KBM-7 (cell line): Measurements from ENCODE around the gene CPT1A.

Experiments used
- DNase-seq: peaks from one replicate; pipeline ENCODE4 v3.0.0-alpha.2; 2015
- in situ Hi-C: fragments of 300-500 bp; cut with MboI; formaldehyde crosslinking; loops from 2 replicates; pipeline ENCODE4 v1.14.3; 2020; ENCODE audit warnings: low sequenced_read_pairs, low pct_unique_long_range_greater_than_20kb, mixed read lengths

The CPT1A gene

DNA sequence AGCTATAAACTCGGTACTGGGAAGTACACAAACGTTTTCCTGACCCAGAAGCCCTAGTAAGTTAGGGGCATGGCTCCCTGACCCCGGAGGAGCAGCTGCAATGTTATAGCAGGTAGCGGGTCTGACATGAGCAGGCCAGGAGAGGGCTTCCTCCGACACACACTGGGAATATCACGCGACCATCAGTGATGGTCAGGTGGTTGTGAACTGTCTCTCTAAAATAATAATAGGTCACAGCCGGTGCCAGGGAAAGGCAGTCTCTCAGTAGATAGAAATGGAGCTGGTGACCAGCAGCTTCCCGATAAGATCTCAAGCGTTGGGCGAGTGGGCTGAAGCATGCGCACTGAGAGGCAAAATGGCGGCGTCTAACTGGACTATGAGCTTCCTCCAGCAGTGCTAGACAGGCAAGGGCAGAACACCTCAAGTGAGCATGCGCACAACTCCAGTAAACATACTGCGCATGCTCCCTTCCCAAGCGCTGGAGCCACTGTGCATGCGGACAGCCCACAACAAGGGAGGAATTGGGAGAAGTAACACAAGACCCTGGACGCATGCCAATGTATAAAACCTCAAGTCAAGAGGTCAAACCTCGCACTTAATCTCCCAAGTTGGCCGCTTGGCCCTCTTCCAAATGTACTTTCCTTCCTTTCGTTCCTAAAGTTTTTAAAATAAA, 68.1 kb downstream of the CPT1A start:
- no peak for DNase-seq
- in situ Hi-C loops: no loop called here

DNA sequence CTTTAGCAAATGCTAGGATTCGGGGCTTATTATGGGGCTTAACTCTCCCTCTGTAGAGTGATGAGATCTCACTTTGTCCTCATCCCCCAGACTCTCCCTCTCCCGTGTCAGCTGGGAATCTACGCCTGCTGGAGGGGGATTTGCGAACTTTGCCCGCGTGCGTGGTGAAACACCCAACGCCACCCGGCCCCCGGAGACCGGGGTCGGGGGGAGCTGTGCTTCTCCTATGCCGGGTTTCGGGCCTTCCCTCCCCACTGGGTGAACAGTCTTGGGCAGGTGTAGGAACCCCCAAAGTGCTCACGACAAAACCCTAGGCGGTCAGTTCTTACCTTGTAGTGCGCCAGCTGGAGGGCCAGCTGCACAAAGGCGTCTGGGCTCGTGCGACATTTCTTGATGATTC, 68.8 kb downstream of the CPT1A start:
- in situ Hi-C loops: no loop called here
- DNase-seq: no peak

DNA sequence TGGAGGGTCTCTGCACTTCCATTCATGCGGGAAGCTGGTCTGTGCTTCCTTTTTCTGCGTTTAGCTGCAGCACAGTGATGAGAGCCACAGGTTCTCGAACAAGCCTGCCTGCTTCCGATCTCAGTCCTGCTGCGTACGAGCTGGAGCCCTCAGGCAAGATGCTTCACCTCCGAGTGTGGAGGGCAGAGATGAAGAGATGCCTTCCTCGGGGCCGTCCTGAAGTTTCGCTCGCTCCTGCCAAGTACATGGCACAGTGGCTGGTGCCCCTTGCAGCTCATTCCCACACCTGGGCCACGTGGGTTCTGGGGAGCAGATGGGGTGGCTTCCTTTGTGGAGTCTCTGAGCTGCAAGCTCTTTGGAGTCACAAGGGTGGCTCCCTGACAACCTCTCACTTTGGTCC, 70.9 kb downstream of the CPT1A start:
- in situ Hi-C loops: no loop called here

DNA sequence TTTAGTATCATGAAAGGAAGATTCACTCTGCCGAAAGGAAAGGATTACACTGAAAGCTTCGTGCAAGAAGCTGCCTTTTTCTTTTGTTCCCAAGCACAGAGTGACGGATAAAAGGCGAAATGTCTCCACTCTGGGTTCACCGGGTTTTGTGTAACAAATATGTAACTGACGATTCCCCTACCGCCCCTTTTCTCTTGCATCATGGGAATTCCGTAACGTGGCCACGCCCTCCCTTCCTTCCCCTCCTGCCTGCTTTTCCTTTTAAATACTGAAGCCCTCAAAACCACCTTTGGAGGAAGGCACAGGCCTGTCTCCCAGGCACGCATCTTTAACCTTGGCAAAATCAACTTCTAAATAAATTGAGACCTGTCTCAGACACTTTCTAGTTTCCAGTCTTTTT, 74.0 kb downstream of the CPT1A start:
- DNase-seq: no peak
- in situ Hi-C loops: no loop called here

More for the DNA sequence above, 70.9 kb downstream of the CPT1A start:
- DNase-seq: no peak

DNA sequence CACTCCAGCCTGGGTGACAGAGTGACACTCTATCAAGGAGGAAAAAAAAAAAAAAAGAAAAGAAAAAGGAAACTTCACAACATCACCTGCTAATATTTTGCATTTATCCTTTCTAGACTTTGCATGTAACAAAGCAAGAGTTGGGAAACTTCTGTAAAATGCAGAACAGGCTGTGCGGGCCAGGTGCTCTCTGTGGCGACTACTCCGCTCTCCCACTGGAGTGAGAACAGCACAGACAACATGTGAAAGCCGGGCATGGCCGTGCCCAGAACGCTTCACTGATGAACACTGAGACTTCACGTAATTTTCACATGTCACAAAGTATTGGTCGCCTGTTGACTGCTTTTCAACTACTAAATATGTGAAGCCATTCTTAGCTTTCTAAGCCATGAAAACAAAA, 74.9 kb downstream of the CPT1A start:
- no peak for DNase-seq
- in situ Hi-C loops: no loop called here

DNA sequence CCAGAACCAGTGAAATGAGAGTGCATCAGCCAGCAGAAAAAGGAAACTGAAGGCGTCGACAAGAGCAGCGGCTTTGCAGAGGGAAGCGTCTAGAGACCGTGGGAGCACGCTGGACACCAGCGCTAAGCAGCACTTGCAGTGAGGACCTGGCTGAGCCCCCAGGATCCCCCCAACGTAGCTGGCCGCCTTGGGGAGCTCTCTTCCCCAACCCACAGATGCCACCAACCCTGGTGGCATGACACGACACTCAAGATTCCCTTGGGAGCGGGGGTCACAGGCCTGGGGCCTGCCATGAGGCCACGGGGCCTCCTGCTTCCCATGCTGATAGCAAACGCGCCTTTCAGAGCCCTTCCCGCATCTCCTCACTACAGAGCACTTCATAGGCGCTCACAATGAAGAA, 77.0 kb downstream of the CPT1A start:
- no peak for DNase-seq
- in situ Hi-C loops: no loop called here

DNA sequence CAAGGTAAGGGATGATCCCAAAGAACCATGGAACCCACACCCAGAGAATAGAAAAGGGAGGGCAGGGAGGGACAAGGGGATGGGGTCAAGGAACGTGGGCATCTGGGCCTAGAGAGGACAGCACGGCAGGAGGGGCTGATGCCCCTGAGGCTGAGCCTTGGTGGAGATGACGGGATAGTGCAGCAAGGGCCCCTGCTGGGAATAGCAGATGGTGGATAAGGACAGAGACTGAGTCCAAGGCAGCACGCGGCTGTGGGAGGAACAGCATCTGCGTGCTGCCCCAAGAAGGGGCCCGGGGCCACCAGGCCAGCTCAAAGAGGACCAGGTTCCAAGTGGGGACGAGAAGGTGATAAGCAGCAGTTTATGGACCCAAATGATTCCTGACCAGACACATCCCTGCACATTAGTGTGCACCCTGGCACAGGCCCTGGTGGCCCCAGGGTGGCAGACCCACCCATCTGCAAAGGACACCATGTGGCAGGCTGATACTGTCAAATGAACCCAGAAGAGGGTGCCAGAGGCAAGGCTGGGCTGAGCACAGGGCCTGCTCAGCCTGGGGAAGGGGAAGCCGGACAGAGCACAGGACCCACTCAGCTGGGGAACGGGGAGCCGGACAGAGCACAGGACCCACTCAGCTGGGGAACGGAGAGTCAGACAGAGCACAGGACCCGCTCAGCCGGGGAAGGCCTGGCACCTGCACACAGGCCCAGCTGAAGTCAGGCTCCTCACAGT, 77.6 kb downstream of the CPT1A start:
- in situ Hi-C loops: no loop called here

DNA sequence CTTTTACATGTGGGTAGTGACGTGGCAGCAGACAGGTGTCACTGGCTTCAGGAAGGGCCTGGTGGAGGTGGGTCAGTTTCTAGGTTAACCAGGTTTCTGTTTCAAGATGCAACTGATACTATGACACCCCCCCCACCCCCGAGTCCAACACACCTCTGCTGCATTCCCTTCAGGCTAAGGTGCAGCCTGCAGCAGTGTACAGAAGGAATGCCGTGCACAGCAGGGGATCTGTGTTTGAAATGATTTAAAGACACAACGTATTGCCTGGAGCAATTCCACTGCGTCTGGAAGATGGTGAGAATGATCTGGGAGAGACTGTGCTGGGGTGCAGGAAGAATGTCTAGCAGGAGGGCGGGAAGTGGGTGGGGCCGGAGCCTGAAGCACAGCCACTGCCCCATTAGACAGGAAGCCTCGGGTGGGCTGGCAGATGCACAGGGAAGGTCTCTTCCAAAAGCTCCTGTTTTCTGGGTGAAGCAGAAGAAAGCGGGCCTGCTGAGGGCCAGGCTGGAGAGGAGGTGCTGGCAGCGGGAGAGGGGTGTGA, 78.5 kb downstream of the CPT1A start:
- DNase-seq: no peak

More for the DNA sequence above, 77.6 kb downstream of the CPT1A start:
- no peak for DNase-seq

DNA sequence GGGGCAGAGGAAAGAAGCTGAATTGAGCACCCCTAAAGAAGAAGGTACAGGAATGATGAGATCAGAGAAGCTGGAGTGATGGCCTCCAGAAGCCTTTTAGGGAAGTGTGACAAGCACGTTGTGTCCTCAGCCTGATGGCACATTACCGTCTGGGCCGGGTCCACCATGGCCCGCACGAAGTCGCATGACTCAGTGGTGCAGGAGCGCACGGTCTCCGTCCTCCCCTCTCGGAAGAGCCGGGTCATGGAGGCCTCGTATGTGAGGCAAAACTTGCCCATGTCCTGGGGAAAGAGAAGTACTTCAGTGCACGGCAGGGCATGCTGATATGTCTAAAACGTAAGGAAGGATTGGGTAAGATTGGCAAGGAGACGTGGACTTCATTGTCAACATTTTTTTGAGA, 79.2 kb downstream of the CPT1A start:
- in situ Hi-C loops: no loop called here
- DNase-seq: no peak

More for the DNA sequence above, 78.5 kb downstream of the CPT1A start:
- in situ Hi-C loops: no loop called here

DNA sequence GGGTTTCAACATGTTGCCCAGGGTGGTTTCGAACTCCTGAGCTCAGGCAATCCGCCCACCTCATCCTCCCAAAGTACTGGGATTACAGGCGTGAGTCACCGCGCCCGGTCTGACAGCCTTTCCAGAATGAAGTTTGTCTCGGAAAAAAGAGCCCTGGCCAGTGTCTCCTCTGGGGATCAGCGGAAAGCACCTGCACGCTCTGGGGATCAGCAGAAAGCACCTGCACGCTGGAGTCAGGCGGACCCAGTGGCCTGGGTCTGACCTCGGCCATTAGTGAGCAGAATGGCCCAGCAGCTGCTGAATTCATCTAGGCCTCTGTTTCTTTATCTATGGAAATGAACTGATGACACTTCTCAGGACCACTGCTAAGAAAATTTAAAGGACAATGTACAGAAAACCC, 79.9 kb downstream of the CPT1A start:
- no peak for DNase-seq
- in situ Hi-C loops: no loop called here

DNA sequence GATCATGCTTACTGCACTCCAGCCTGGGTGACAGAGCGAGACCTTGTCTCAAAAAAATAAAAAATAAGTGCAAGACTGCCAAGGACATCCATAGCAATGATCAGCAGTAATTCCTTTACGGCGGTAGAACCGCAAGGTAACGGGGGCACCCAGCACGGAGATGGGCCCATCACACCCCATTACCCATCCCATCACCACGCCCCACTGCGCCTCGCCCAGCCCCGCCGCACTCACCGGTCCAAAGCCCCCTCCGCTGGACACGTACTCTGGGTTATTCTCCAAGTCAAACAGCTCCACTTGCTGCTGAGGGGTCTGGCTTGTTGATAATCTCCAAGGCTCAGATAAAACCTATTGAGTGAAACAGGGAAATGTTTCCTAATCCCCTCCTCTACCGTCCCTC, 81.7 kb downstream of the CPT1A start:
- in situ Hi-C loops: no loop called here
- DNase-seq: no peak

DNA sequence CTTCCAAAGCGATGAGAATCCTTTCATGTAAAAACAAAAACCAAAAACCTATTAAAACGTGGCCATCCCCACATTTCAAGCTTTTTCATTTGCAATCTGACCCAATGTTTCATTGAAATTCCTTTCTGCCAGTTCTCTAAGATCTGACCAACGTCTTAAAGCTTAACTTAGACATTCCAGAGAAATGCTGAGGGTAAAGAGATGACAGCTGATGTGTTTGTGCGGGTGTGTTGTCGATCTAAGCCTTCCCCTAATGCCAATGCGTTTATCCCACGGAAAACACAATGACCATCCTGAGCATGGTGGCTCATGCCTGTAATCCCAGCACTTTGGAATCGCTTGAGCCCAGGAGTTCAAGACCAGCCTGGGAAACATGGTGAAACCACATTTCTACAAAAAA, 84.0 kb downstream of the CPT1A start:
- DNase-seq: no peak
- in situ Hi-C loops: no loop called here

DNA sequence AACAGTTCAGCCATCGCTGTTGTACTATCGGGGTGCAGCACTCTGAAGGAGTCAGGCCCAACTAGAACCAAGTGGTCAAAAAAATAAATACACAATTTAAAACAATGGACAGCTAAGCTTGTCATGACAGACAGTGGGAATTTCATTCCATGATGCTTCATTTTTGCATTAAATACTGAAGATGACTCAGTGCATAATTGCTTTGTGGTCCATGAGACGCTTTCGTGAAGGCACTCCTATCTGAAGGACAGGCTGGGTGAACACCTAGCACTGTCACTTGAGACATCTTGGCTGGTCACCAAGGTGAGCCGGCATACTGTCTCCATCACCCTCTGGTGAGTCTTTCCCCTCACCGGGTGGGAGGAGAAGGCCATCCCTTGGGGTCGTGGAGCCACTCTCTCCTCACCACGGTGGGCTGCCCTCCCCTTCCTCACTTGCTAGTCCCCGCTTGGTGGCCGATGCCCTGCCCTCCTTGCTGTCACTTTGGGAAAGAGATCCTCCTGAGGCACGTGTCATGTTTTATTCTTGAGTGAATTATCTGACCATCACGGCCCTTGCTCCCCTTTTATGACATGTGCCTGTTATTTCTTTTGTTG, 85.4 kb downstream of the CPT1A start:
- DNase-seq: no peak
- in situ Hi-C loops: no loop called here

DNA sequence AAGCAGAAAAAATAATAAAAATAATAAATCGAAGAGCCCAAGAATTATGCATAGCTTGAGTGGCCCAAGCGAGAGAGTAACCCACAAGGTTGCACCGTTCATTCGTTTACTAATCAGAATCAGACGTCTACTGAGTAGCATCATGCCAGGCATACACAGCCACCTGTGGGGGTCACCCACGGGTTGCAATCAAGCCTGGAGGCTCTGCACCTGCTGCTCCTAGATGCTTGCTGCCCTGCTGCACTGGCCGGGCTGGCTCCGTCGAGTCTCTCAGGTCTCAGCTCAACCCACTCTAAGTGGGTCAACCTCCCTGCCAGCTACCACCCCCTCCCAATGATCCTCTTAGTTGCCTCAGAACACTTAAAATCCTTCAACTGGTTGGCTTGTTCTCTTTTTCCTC, 88.4 kb downstream of the CPT1A start:
- DNase-seq: no peak

DNA sequence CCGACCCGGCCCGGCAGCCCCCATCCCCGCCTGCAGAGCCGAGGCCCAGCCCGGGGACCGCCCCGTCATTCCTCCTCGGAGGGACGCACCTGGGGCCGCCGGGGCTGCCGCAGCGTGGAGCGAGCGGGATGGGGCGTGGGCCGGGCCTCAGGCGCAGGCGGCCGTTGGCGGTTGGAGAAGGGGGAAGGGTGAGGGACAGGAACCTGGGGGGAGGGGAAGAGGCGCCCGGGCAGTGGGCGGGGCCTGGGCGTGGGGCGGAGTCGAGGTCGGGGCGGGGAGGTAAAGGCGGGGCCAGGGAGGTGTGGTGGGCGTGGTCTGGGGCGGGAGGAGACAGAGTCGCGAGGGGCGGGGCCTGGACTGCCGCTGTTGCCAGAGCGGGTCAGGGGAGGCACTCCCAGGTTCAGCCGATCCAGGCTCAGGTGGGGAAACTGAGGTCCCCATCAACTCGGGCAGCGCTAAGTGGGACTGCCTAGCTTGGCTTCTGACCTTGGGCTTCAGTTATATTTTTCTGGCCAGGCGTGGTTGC, 90.3 kb downstream of the CPT1A start, which contains the start of gene TESMIN:
TESMIN (minus strand) TSS at position 190 of the 526 bp plus-strand sequence. CDS start 860 bp downstream, outside the sequence.
- in situ Hi-C loops: no loop called here
- DNase-seq: peak; percentile 71

More for the DNA sequence above, 88.4 kb downstream of the CPT1A start:
- in situ Hi-C loops: no loop called here

DNA sequence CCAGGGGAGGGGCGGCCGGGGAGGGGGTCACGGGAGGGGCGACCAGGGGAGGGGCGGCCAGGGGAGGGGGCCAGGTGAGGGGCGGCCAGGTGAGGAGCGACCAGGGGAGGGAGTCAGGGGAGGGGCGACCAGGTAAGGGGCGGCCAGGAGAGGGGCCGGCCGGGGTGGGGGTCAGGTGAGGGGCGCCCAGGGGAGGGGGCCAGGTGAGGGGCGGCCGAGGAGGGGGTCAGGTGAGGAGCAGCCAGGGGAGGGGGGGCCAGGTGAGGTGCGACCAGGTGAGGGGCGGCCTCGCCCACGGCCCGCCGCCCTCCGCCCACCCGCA, 90.8 kb downstream of the CPT1A start:
- in situ Hi-C loops: no loop called here
- no peak for DNase-seq

DNA sequence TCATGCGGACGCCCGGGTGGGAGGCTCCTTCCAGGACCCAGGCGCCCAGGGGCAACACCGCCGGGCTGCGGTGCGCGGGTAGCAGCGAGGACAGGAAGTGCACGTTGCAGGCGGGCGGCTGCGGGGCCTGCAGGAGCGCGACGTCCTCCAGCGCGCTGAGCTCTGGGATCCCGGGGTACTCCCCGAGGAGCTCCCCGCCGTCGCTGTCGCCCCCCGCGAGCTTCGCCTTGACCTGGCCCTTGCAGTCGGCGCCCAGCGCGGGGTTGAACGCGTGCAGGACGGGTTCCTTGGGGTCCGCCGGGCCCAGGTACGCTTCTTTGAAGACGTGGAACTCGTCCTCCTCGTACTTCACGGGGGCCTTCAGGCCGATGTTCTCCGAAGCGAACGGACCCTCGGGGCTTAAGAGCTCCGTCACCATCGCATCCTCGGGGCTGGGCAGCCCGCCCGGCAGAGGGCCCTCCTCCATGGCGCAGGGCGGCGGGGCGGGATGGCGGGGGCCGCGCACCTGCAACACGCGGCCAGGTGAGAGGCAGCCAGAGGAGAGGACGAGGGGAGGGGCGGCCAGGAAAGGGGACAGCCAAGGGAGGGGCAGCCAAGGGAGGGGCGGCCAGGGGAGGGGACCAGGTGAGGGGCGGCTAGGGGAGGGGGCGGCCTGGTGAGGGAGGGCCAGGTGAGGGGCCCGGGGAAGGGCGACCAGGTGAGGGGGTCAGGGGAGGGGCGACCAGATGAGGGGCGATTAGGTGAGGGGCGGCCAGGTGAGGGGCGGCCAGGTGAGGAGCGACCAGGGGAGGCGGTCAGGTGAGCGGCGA, 91.3 kb downstream of the CPT1A start:
- in situ Hi-C loops: no loop called here
- DNase-seq: no peak

DNA sequence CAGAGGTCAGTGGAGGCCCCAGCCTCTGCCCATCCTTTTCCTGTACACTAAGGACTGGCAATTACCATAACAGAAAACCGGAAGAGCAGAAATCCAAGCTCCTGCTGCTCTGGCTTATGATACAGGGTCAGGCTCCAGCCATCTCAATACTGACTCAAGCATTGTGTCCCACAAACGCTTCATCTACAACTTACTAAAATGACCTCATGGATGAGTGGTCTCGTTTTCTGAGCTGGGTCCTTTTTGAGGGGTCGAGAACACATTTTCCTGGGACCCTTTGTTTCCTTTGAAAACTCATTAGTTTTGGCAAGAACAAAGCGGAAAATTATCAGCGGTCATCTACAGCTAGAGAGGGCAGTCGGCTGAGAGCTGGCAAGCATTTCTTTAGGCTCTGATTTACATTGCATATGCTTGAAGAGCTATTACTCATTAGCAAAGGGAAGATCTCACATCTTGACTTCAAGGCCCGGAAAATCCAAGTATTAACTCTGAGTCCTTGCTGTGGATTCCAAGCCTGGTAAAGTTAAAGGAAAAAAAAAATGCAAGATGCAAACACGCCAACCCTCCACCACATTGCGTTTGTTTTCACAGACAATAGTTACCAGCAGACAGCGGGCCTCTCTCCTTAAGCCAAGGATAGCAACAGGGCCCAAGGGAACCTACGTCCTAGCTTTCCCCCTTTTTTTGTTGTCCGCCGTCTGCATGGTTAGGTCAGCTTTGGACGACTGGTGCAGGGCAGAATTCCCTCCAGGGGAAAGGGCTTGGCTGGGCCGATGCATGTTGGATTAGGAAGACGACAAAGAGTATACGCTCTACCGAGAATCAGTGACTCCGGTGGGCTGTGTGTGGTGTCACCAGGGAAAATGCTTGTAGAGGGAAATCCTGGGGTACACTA, 92.2 kb downstream of the CPT1A start:
- no peak for DNase-seq
- in situ Hi-C loops: no loop called here
